ENCODE data around the gene PAPPA. TPM values are rescaled to one million over a fixed set of nuclear protein-coding genes. Genes with fewer than 3 reads are reported as not detected.

Gene PAPPA
- total and polyA plus RNA-seq, 5 donors = 0.59 to 7.0 (median 2.1) TPM

DNA sequence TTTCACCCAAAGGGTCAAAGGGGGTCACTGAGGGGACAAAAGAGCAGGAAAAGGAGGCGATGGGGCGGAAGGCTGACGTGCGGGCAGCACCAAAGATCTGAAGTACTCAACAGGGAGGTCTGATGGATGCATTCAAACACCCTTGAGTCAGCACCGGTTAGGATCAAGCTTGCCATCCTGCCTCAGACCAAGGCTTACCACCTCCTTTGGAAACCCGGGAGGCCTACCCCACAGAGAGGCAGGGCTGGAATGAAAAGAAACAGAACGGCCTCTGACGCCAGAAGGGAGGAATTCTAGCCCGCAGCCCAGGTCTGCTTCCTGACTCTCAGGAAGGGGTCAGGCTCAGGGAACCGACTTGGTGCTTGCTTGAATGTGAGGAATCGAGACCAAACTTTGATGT is 125.6 kb downstream of the PAPPA start:
- Histone ChIP-seq H3K9me3 (ENCODE audit: control insufficient read depth, low read length) (no peaks in the 10 kb centered on the region), H3K4me1 (ENCODE audit: control insufficient read depth, insufficient read depth, low read length) (no peaks in the 10 kb centered on the region), H3K27ac (ENCODE audit: low read length) (no peak overlapping the region), H3K4me3 (ENCODE audit: low read length) (no peak overlapping the region), H3K27me3 (ENCODE audit: control insufficient read depth, insufficient read depth) (no peaks in the 10 kb centered on the region)
- DNase-seq (no peak), ATAC-seq (no peak)
- intact Hi-C loops (cut with DNase I) = no loop called here
- 65% methylated on average over 11 of the region's 11 CpGs for WGBS

DNA sequence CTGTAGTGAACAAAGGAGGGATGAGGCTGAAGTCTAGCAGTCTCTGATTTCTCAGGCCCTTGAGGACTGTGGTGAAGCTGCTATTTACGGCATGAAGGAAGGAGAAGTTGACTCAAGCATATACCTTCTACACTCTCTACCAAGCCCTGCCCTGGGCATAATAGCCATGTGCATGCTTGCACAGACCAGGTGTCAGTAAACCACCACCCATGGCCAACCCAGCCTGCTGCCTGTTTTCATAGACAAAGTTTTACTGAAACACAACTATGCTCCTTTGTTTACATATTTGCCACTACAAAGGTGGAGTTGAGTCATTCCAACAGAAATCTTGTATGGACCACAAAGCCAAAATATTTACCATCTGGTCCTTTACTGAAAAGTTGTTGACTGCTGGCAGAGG is 126.9 kb downstream of the PAPPA start:
- Histone ChIP-seq H3K27ac (ENCODE audit: low read length) (no peak overlapping the region), H3K4me1 (ENCODE audit: control insufficient read depth, insufficient read depth, low read length) (no peaks in the 10 kb centered on the region), H3K27me3 (ENCODE audit: control insufficient read depth, insufficient read depth) (no peaks in the 10 kb centered on the region), H3K9me3 (ENCODE audit: control insufficient read depth, low read length) (no peaks in the 10 kb centered on the region), H3K4me3 (ENCODE audit: low read length) (no peak overlapping the region)
- intact Hi-C loops (cut with DNase I) = no loop called here
- ATAC-seq (no peak), DNase-seq (no peak)
- WGBS = 89% methylated on average over 1 of the region's 1 CpG

DNA sequence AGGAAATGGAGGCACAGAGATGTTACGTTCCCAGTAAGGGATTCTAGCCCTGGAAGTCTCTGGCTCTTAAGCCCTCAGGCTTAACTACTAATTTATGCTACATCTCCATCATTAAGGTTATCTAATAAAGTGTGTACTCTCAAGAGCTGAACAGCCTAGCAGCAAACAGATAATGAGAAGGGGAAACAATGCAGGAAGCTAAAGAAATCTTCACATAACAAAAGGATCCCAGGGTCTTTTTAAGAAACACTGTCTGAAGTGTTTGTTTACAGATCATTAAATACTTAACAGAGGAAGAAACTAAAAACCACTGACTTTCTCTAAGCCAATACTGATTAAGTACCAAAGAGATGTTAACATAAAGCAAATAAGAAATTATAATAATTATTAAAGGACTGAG is 129.0 kb downstream of the PAPPA start:
- intact Hi-C loops (cut with DNase I) = no loop called here
- no peaks in the 10 kb centered on the region for H3K9me3 ChIP-seq (ENCODE audit: control insufficient read depth, low read length)
- DNase-seq (no peak), ATAC-seq (no peak)
- H3K4me1 ChIP-seq (ENCODE audit: control insufficient read depth, insufficient read depth, low read length) = no peaks in the 10 kb centered on the region
- H3K27ac ChIP-seq (ENCODE audit: low read length) = no peak overlapping the region
- H3K4me3 ChIP-seq (ENCODE audit: low read length) = no peak overlapping the region
- H3K27me3 ChIP-seq (ENCODE audit: control insufficient read depth, insufficient read depth) = no peaks in the 10 kb centered on the region
- WGBS = 86% methylated on average over 1 of the region's 1 CpG

DNA sequence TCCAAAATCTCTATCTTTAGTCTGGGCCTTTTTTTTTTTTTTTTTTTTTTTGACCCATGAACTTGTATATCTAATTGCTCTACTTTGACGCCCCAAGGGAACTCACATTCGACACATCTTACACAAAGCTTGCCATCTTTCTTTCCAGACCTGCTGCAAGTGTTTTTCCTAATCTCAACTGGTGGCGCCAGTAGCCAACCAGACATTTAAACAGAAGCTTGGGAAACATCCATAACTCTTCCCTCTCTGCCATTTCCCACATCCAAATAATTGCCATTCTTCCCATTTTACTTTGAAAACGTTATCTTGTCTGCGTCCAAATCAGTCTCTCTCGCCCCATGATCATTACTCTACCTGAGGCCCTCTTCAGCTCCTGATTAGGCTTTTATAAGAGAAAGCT is 130.9 kb downstream of the PAPPA start:
- DNase-seq (no peak), ATAC-seq (no peak)
- 78% methylated on average over 6 of the region's 6 CpGs for WGBS
- no peak overlapping the region for H3K4me3 ChIP-seq (ENCODE audit: low read length)
- no peaks in the 10 kb centered on the region for H3K4me1 ChIP-seq (ENCODE audit: control insufficient read depth, insufficient read depth, low read length)
- no peak overlapping the region for H3K27ac ChIP-seq (ENCODE audit: low read length)
- no peaks in the 10 kb centered on the region for H3K27me3 ChIP-seq (ENCODE audit: control insufficient read depth, insufficient read depth)
- intact Hi-C loops (cut with DNase I) = no loop called here
- no peaks in the 10 kb centered on the region for H3K9me3 ChIP-seq (ENCODE audit: control insufficient read depth, low read length)

DNA sequence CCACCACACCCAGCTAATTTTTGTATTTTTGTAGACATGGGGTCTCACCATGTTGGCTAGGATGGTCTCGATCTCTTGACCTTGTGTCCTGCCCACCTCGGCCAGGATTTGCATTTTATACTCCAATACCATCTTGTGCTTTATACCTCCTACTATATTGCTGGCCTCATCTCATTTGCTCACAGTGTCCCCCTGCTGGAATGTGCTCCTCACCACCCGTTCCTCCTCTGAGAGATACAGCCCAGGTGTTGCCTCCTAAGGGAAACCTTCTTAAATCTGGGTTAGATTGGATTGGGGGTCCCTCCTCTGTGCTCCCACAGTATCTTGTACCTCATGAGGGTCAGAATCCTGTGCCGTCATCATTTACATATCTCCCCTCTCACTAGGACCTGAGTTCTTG is 131.7 kb downstream of the PAPPA start:
- ATAC-seq (no peak), DNase-seq (no peak)
- WGBS = 90% methylated on average over 4 of the region's 4 CpGs
- H3K27me3 ChIP-seq (ENCODE audit: control insufficient read depth, insufficient read depth) = no peaks in the 10 kb centered on the region
- no peaks in the 10 kb centered on the region for H3K9me3 ChIP-seq (ENCODE audit: control insufficient read depth, low read length)
- H3K27ac ChIP-seq (ENCODE audit: low read length) = no peak overlapping the region
- intact Hi-C loops (cut with DNase I) = no loop called here
- no peak overlapping the region for H3K4me3 ChIP-seq (ENCODE audit: low read length)
- no peaks in the 10 kb centered on the region for H3K4me1 ChIP-seq (ENCODE audit: control insufficient read depth, insufficient read depth, low read length)

DNA sequence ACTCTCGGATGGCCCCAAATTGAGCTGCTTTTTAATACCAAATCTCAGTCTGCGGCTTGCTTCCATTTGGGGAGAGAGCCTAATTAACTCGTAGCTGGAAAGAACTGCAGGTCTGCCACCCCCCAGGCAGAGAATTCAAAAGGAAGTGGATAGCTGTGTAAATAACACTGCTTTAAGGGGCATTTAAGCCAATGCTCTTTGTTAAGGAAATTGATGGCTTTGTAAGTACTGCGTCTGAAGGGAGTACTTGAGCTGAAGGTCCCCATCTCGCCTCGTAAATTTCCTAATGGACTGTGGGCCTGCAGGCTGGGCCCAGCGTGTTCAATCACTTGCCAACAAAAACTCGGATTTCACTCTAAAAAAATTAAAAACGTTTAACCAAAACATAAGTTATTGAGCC is 132.7 kb downstream of the PAPPA start:
- 37% methylated on average over 9 of the region's 9 CpGs for WGBS
- Histone ChIP-seq H3K4me3 (ENCODE audit: low read length) (no peak overlapping the region), H3K9me3 (ENCODE audit: control insufficient read depth, low read length) (no peaks in the 10 kb centered on the region), H3K27ac (ENCODE audit: low read length) (peak overlapping the region; percentile 26), H3K4me1 (ENCODE audit: control insufficient read depth, insufficient read depth, low read length) (no peaks in the 10 kb centered on the region), H3K27me3 (ENCODE audit: control insufficient read depth, insufficient read depth) (no peaks in the 10 kb centered on the region)
- DNase-seq (no peak), ATAC-seq (peak in 1 of 2 donors; percentile 69)
- intact Hi-C loops (cut with DNase I) = no loop called here

DNA sequence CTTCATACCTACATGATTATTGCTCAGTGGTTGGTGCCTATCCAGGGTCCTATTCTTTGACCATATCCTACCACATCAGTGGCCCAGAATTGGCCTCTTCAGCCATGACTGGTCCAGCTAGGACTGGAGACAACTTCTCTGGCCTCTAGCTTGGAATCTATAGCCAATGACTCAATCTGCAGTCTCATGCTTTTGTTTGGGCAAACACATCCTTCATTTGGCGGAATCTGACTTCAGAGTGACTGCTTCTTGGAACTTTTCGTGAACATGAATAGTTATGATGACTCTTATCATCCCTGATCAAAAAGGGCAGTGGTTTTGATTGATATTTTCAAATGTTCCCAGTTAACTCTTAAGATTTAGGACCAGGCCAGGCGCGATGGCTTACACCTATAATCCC is 134.1 kb downstream of the PAPPA start:
- Histone ChIP-seq H3K27ac (ENCODE audit: low read length) (no peak overlapping the region), H3K9me3 (ENCODE audit: control insufficient read depth, low read length) (no peaks in the 10 kb centered on the region), H3K4me1 (ENCODE audit: control insufficient read depth, insufficient read depth, low read length) (no peaks in the 10 kb centered on the region), H3K27me3 (ENCODE audit: control insufficient read depth, insufficient read depth) (no peaks in the 10 kb centered on the region), H3K4me3 (ENCODE audit: low read length) (no peak overlapping the region)
- intact Hi-C loops (cut with DNase I) = no loop called here
- DNase-seq (no peak), ATAC-seq (no peak)
- 94% methylated on average over 4 of the region's 4 CpGs for WGBS

DNA sequence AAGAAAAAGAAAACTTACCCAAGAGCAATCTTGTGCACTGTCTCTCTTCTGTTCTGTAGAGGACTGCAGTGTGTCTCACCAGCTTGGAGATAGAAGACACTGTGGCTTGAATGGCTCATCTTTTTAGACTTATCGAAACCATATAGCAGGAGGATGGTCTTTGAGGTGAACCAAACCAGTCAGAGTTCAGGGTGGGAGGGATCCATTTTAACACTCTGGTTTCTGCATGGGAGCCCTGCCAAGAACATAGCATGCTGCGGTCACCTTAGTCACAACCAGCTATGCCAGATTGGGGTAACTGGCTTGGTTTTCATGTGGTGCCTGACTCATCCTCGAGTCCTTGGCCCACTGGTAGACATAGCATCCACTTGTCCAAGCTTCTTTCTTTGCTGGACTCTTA is 135.1 kb downstream of the PAPPA start:
- ATAC-seq (no peak), DNase-seq (peak in 1 of 3 donors; percentile 13)
- Histone ChIP-seq H3K27me3 (ENCODE audit: control insufficient read depth, insufficient read depth) (no peaks in the 10 kb centered on the region), H3K4me3 (ENCODE audit: low read length) (no peak overlapping the region), H3K9me3 (ENCODE audit: control insufficient read depth, low read length) (no peaks in the 10 kb centered on the region), H3K27ac (ENCODE audit: low read length) (no peak overlapping the region), H3K4me1 (ENCODE audit: control insufficient read depth, insufficient read depth, low read length) (no peaks in the 10 kb centered on the region)
- intact Hi-C loops (cut with DNase I) = no loop called here
- 81% methylated on average over 3 of the region's 3 CpGs for WGBS

DNA sequence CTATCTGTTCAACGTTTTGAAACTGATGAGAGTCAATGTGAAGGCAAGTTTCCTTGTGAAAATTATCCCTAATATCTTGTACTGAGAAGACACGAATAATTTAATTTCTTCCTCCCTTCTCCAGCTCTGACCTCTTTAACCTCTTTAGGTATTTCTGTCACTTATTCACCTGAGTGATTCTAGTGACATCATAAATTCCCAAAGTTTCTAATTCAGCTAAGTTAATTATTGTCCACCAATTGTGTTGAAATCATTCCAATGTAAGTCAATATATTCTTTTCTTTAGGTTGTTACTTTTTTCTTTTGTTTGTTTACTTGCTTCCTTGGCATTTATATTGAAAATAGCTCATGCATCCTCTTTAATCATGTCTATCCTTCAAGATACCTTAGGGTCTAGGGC is 143.8 kb downstream of the PAPPA start:
- no peak overlapping the region for H3K4me3 ChIP-seq (ENCODE audit: low read length)
- DNase-seq = no peak
- H3K27me3 ChIP-seq (ENCODE audit: control insufficient read depth, insufficient read depth) = no peaks in the 10 kb centered on the region
- no peaks in the 10 kb centered on the region for H3K9me3 ChIP-seq (ENCODE audit: control insufficient read depth, low read length)
- no peak for ATAC-seq
- peaks cover 1% of the 10 kb centered on the region for H3K4me1 ChIP-seq (ENCODE audit: control insufficient read depth, insufficient read depth, low read length)
- intact Hi-C loops (cut with DNase I) = no loop called here
- H3K27ac ChIP-seq (ENCODE audit: low read length) = no peak overlapping the region
- 77% methylated on average over 2 of the region's 2 CpGs for WGBS

DNA sequence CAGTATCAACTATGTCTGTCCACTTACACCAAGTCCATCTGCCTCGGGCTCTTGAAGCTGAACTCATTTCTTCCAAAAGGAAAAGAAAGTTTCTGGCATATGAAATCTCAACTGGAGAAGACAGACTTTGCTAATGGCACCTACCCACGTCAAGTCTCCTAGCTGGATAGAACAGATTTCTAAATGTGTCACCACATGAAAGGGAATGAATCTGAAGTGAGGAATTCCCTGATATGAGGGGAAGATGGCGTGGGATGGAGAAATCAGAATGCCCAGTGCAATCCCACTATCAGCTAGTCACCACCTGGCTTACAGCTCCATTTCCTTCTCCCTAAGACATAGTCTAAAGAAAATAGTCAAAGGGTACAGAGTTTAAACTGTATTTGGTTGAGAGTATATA is 144.7 kb downstream of the PAPPA start:
- intact Hi-C loops (cut with DNase I) = no loop called here
- Histone ChIP-seq H3K27ac (ENCODE audit: low read length) (no peak overlapping the region), H3K27me3 (ENCODE audit: control insufficient read depth, insufficient read depth) (no peaks in the 10 kb centered on the region), H3K9me3 (ENCODE audit: control insufficient read depth, low read length) (no peaks in the 10 kb centered on the region), H3K4me1 (ENCODE audit: control insufficient read depth, insufficient read depth, low read length) (peaks cover 1% of the 10 kb centered on the region), H3K4me3 (ENCODE audit: low read length) (no peak overlapping the region)
- ATAC-seq (no peak), DNase-seq (no peak)
- 62% methylated on average over 3 of the region's 3 CpGs for WGBS

DNA sequence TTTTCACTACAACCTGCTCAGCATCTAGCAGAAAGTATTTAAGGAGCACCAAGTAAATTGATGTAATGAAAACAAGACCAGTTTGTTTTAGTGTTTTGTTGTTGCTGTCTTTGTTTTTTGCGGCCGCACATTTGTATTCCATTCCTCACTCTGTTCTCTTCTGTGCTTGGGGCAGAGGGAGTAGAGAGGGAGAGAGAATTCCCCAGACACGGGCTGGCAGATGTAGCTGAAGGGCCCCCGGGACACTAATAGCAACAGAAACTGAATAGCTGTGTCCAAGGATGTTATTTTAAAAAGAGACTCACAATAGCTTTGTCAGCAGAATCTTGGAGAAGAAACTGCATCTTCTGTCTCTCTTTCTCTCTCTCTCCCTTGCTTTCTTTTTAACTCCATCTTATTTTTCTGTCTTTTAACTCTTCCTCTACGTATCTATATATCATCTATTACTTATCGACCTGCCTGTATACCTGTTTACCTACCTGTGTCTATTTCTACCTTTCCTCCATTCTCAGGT is 145.3 kb downstream of the PAPPA start:
- WGBS = 58% methylated on average over 6 of the region's 6 CpGs
- Histone ChIP-seq H3K9me3 (ENCODE audit: control insufficient read depth, low read length) (no peaks in the 10 kb centered on the region), H3K27ac (ENCODE audit: low read length) (no peak overlapping the region), H3K4me1 (ENCODE audit: control insufficient read depth, insufficient read depth, low read length) (peaks cover 1% of the 10 kb centered on the region), H3K4me3 (ENCODE audit: low read length) (no peak overlapping the region), H3K27me3 (ENCODE audit: control insufficient read depth, insufficient read depth) (no peaks in the 10 kb centered on the region)
- ATAC-seq (no peak), DNase-seq (no peak)
- intact Hi-C loops (cut with DNase I) = no loop called here

DNA sequence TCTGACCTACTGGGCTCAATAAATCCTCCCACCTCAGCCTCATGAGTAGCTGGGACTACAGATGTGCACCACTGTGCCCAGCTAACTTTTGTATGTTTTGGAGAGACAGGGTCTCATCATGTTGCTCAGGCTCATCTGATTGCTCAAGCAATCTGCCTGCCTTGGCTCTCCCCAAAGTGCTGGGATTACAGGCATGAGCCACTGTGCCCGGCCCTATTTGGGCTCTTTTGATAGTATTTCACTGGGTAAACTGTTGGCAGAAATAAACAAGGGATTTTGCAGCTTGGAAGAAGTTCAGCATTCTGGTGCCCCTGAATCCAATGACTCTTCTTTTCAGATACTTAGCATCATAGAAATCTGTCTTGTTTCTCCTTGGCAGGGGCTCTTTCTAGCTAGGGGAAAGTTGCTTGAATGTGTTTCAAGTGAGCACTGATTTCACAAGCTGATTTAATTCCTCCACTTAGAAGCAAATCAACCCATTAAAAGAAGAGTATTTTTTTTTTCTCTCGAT is 146.8 kb downstream of the PAPPA start:
- DNase-seq (no peak), ATAC-seq (no peak)
- Histone ChIP-seq H3K9me3 (ENCODE audit: control insufficient read depth, low read length) (no peaks in the 10 kb centered on the region), H3K4me1 (ENCODE audit: control insufficient read depth, insufficient read depth, low read length) (peaks cover 1% of the 10 kb centered on the region), H3K27ac (ENCODE audit: low read length) (no peak overlapping the region), H3K4me3 (ENCODE audit: low read length) (no peak overlapping the region), H3K27me3 (ENCODE audit: control insufficient read depth, insufficient read depth) (no peaks in the 10 kb centered on the region)
- 67% methylated on average over 2 of the region's 2 CpGs for whole genome bisulfite sequencing
- intact Hi-C loops (cut with DNase I) = no loop called here
